Thymus (tissue), 11 donors: ENCODE data around the gene ASPHD1. TPM values are rescaled to one million over a fixed set of nuclear protein-coding genes. Genes with fewer than 3 reads are reported as not detected.
A peak's percentile ranks its signal among the peaks of the same experiment; 100 is the strongest.
"Not testable (repeated sequence)": the region's sequence is repeated elsewhere in the genome, so short reads cannot be mapped to it uniquely, and the experiment has no call there.

Source experiments
- DNase-seq, 9 donors: peaks; one replicate each; pipeline ENCODE4 v3.0.0-alpha.2; 2013; ENCODE audit warnings: low spot score in 9 of 9, low read depth in 6 of 9, missing footprints in 1 of 9
- H3K27ac ChIP-seq, 2 donors: one replicate each; pipeline ENCODE4 v1.5.1; 2013; ENCODE audit warnings: control low read depth in 1 of 2, low read depth in 1 of 2, low read length in 1 of 2, mild to moderate bottlenecking in 1 of 2, moderate library complexity in 1 of 2
- H3K27me3 ChIP-seq, 2 donors: one replicate each; pipeline ENCODE4 v1.5.1; 2013; ENCODE audit warnings: low read length in 1 of 2; ENCODE audit not compliant: control insufficient read depth in 2 of 2, insufficient read depth in 1 of 2
- H3K36me3 ChIP-seq, 2 donors: one replicate each; pipeline ENCODE4 v1.5.1; 2013; ENCODE audit warnings: low read length in 1 of 2, mild to moderate bottlenecking in 1 of 2, moderate library complexity in 1 of 2; ENCODE audit not compliant: control insufficient read depth in 2 of 2, insufficient read depth in 2 of 2
- H3K4me1 ChIP-seq, 2 donors: one replicate each; pipeline ENCODE4 v1.5.1; 2013; ENCODE audit warnings: low read length in 2 of 2; ENCODE audit not compliant: control insufficient read depth in 2 of 2, insufficient read depth in 2 of 2
- H3K4me3 ChIP-seq, 2 donors: one replicate each; pipeline ENCODE4 v1.5.1; 2013; ENCODE audit warnings: low read length in 2 of 2, control low read depth in 1 of 2, mild to moderate bottlenecking in 1 of 2
- H3K9me3 ChIP-seq, 2 donors: one replicate each; pipeline ENCODE4 v1.5.1; 2013; ENCODE audit warnings: low read length in 1 of 2, mild to moderate bottlenecking in 1 of 2; ENCODE audit not compliant: control insufficient read depth in 2 of 2, insufficient read depth in 1 of 2
- WGBS: extraction: QIAGEN DNeasy Blood & Tissue Kit; methylation state at CpG from one replicate; pipeline ENCODE4 v1.1.7; 2013; 5-methylcytosine and 5-hydroxymethylcytosine counted together
- polyA plus RNA-seq: library from polyadenylated mRNA; stranded (reverse); fragments of 200-250 nt; gene quantifications from one replicate; pipeline ENCODE4 v1.2.3, GENCODE V29; 2013
- total RNA-seq: library from RNA; stranded (reverse); fragments of 120-200 nt; gene quantifications from one replicate; pipeline ENCODE4 v1.2.4, GENCODE V29; 2013
- donor health status: healthy.

The ASPHD1 gene
- total and polyA plus RNA-seq, 2 donors = 0.09 to 0.46 TPM

DNA sequence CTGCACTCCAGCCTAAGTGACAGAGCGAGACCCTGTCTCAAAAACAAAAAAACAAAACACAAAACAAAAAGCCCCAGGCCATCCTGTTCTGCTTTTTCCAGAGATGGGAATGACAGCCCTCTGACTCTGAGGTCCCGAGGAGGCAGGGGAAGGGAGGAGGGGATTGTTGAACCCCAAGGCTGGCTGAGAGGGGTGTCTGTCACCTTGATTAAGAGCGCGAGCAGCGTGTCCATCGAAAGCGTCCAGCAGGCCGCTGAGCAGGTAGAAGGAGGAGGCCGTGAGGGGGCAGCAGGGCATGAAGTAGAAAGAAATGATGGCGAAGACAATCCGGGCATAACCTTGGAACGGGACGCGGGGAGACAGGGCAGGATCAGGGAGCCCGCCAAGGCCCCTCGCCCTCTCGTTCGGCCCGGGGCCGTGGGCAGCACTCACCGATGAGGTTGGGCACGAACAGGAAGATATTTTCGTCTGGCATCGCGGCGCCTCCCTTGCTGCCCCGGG is 37.9 kb upstream of the ASPHD1 start:
- no peak for DNase-seq
- Histone ChIP-seq H3K9me3 (no peaks in the 10 kb centered on the region), H3K36me3 (peaks cover 27 to 33% of the 10 kb centered on the region in 2 donors), H3K4me1 (peaks cover 5 to 22% of the 10 kb centered on the region in 2 donors), H3K27ac (peak overlapping the region; percentile 94 to 99), H3K4me3 (peak overlapping the region; percentile 89 to 92), H3K27me3 (no peaks in the 10 kb centered on the region)
- WGBS = 3% methylated on average over 27 of the region's 27 CpGs

DNA sequence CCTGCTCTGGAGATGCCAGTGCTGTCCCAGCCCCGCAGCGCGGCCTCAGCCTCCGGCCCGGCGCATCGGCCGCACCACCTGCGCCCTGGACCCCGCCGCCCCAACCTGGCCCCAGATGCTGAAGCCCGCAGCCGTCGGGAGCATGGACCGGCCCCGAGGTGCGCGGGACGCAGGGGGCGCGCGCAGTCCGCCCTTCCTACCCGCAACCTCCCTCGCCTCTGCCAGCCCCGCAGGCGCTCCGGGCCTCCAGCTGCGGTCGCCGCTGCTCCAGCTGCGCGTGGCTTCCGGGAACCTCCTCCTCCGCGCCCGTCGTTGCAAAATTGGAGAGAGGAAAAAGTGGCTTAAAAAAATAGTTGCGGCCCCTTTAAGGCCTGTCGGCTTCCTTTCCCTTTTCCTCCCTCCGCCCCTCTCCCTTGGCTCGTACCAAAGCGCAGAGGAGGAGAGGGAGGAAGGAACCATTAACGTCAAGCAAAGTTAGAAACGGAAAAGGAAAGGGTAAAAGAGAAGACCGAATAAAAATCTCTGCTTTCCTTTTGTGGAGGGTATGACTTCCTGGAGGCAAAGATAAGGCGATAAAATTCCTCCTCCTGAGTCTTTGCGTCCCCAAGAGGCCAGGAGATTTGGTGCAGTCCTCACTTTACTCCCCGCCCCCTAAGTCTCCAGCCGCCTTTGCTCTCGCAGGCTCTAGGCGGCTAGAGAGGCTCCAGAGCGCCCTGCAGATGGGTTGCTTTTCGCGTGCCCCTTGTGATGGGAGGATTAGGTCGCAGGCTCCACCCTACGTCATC is 37.2 kb upstream of the ASPHD1 start, which contains the start of gene CDIPT:
CDIPT (minus strand) TSS at position 343 of the 785 bp plus-strand sequence. CDS start 369 bp downstream, outside the sequence.
- WGBS = under 1% methylated on average over 57 of the region's 57 CpGs
- Histone ChIP-seq H3K4me3 (peak within 1 kb of the TSS; percentile 89 to 92), H3K36me3 (peaks cover 27 to 33% of the 10 kb centered on the region in 2 donors), H3K27ac (peak within 1 kb of the TSS; percentile 94 to 99), H3K4me1 (peaks cover 5 to 22% of the 10 kb centered on the region in 2 donors), H3K9me3 (no peaks in the 10 kb centered on the region), H3K27me3 (peaks cover 0 to 2% of the 10 kb centered on the region in 2 donors)
- DNase-seq = peak; percentile 90 to 99 (median 96)

- Histone ChIP-seq H3K9me3 (no peaks in the 10 kb centered on the region), H3K27me3 (peaks cover 0 to 2% of the 10 kb centered on the region in 2 donors), H3K4me1 (peaks cover 5 to 22% of the 10 kb centered on the region in 2 donors), H3K27ac (peak overlapping the region in 1 of 2 donors; percentile 99), H3K36me3 (peaks cover 22 to 28% of the 10 kb centered on the region in 2 donors), H3K4me3 (no peak overlapping the region)
- no peak for DNase-seq
- 38% methylated on average over 16 of the region's 16 CpGs for WGBS
Observed at GRCh38 chr16:29863669-29863984, 36.7 kb upstream of the ASPHD1 start.

- peaks cover 0 to 2% of the 10 kb centered on the region in 2 donors for H3K27me3 ChIP-seq
- no peaks in the 10 kb centered on the region for H3K9me3 ChIP-seq
- H3K4me3 ChIP-seq = no peak overlapping the region
- peaks cover 5 to 22% of the 10 kb centered on the region in 2 donors for H3K4me1 ChIP-seq
- H3K36me3 ChIP-seq = peaks cover 16 to 22% of the 10 kb centered on the region in 2 donors
- no peak overlapping the region for H3K27ac ChIP-seq
- 90% methylated on average over 9 of the region's 9 CpGs for WGBS
- no peak for DNase-seq
Observed at GRCh38 chr16:29864205-29864604, 36.1 kb upstream of the ASPHD1 start.

DNA sequence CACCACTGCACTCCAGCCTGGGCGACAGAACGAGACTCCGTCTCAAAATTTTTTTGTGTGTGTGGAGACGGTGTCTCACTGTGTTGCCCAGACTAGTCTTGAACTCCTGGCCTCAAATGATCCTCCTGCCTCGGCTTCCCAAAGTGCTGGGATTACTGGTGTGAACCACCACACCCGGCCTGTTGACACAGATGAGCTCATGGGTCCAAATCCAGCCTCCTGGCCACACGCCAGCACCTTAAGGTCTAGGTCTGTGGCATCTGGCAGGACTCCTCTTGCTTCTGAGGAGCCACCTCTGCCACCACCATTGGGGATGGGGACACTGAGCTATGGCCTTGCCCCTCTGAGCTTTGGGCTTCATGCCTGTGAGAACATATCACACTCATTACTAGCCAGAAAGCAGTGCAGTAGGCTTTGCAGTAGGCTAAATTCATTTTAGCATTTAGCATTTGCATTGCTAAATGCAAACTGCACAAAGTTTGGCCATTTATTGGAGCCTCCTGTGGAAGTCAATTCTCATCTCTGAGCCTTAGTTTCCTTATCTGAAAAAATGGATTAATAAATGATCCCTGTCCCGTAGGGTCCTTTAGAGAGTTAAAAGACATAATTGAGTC is 31.8 kb upstream of the ASPHD1 start:
- Histone ChIP-seq H3K4me3 (no peak overlapping the region), H3K27ac (no peak overlapping the region)
- no peak for DNase-seq

GRCh38 chr16:29869067-29869466 is 31.2 kb upstream of the ASPHD1 start:
- H3K9me3 ChIP-seq, H3K27ac ChIP-seq, DNase-seq, H3K4me1 ChIP-seq, H3K36me3 ChIP-seq, H3K4me3 ChIP-seq: not testable (repeated sequence)
- peaks cover under 1 to 16% of the 10 kb centered on the region in 2 donors for H3K27me3 ChIP-seq
- 97% methylated on average over 8 of the region's 8 CpGs for WGBS

More for the DNA sequence above, 31.8 kb upstream of the ASPHD1 start:
- Histone ChIP-seq H3K36me3 (no peaks in the 10 kb centered on the region), H3K9me3 (no peaks in the 10 kb centered on the region), H3K4me1 (peaks cover 0 to 4% of the 10 kb centered on the region in 2 donors), H3K27me3 (peaks cover 0 to 12% of the 10 kb centered on the region in 2 donors)
- 94% methylated on average over 8 of the region's 8 CpGs for WGBS

- DNase-seq = no peak
- H3K27me3 ChIP-seq = peaks cover 16 to 44% of the 10 kb centered on the region in 2 donors
- no peak overlapping the region for H3K4me3 ChIP-seq
- no peak overlapping the region for H3K27ac ChIP-seq
- no peaks in the 10 kb centered on the region for H3K36me3 ChIP-seq
- peaks cover 4 to 9% of the 10 kb centered on the region in 2 donors for H3K4me1 ChIP-seq
- H3K9me3 ChIP-seq = peaks cover 0 to 11% of the 10 kb centered on the region in 2 donors
- 95% methylated on average over 16 of the region's 16 CpGs for WGBS
Observed at GRCh38 chr16:29871822-29872546, 28.3 kb upstream of the ASPHD1 start.

- no peak for DNase-seq
- H3K27me3 ChIP-seq = peaks cover 20 to 55% of the 10 kb centered on the region in 2 donors
- H3K9me3 ChIP-seq = peaks cover 0 to 16% of the 10 kb centered on the region in 2 donors
- 97% methylated on average over 26 of the region's 26 CpGs for WGBS
- H3K36me3 ChIP-seq = no peaks in the 10 kb centered on the region
- no peak overlapping the region for H3K4me3 ChIP-seq
- peaks cover 4 to 16% of the 10 kb centered on the region in 2 donors for H3K4me1 ChIP-seq
- H3K27ac ChIP-seq = no peak overlapping the region
Observed at GRCh38 chr16:29873319-29873718, 27.0 kb upstream of the ASPHD1 start.
